NCI-H446 treated with DMSO at 0.1 percent for 48 hours (cell line): Measurements from ENCODE around the gene INPP5D.
"Not testable (repeated sequence)": the region's sequence is repeated elsewhere in the genome, so short reads cannot be mapped to it uniquely, and the experiment has no call there.

Experiments
- DNase-seq: peaks from one replicate; lab custom pipeline; 2025; lab: John Stamatoyannopoulos, UW

Gene INPP5D

DNA sequence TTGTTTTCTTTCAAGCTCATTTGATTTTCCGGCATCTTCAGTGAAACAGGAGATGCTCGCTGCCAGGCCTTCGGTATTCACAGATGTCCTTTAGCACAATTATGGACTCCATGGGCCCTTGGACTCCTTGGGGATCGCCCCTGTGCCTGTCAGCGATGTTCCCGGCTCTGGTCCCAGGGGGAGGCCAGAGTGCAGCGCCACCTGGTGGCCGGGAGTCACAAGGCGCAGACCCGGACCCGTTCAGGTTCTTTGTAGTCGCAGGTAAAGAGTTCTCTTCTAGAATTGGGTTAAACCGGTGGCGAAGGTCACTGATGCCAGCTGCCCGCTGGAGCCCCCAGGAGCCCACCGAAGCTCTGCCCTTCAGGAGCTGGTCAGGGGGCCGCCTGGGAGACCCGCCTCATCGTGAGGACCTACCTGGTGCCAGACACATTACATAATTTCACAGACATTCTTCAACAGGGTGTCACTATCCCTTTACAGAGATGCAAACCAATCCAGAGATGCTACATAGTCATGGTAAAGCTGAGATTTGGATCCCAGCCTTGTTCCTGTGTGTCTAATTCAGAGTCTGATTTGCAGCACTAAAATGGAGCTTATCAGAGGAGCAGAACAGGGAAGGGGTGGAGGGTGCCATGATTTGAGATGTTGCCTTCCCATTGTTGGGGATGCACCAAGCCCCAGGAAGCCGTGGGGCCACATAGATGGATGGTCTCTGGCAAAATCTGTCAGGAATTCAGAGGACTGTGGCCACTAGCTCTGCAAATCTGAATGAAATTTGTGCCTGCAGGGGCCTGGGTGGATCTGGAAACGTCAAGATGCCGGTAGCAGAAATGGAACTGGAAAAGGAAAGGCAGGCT is 6.0 kb upstream of the INPP5D start:
- no peak for DNase-seq

DNA sequence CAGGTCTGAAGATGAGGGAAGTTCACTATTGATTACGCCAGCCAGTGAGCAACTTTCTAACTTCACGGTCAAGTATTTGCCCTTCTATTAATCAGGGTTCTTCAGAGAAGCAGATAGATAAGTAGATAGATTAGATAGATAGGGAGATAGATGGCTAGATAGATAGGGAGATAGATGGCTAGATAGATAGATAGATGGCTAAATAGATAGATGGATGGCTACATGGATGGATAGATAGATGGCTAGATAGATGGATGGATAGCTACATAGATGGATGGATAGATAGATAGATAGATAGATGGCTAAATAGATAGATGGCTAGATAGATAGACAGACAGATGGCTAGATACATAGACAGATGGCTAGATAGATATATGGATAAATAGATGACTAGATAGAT is 4.8 kb upstream of the INPP5D start:
- DNase-seq = no peak

DNA sequence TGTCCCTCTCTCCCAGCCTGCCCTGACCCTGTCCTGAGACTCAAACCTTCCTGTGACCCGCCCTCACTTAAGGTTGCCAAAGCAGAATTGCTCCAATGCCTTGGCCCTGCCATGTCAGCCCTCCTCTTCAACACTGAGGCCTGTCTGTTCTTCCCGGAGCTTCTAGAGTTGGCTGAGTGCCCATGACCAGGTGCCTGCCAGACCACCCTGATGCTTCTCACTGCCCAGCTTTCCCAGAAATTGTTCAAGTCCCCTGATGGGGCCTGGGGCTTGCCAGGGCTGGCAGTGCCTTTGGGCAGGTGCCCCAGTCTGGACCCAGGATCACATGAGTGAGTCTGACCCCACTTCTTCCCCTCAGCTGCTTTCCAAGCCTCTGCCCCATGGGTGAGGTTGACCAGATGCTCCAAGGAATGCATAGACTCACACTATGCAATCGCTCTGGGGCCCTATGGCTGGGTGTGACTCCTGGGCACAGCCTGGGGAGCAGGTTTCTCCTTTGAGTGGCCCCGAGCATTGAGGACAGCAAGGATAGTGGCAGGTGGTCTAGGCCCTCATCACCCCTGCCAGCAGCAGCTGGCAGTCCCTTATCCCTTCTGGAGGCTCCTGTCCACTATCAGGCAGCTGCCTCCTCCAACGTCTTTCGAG is 3.1 kb upstream of the INPP5D start:
- DNase-seq = no peak

DNA sequence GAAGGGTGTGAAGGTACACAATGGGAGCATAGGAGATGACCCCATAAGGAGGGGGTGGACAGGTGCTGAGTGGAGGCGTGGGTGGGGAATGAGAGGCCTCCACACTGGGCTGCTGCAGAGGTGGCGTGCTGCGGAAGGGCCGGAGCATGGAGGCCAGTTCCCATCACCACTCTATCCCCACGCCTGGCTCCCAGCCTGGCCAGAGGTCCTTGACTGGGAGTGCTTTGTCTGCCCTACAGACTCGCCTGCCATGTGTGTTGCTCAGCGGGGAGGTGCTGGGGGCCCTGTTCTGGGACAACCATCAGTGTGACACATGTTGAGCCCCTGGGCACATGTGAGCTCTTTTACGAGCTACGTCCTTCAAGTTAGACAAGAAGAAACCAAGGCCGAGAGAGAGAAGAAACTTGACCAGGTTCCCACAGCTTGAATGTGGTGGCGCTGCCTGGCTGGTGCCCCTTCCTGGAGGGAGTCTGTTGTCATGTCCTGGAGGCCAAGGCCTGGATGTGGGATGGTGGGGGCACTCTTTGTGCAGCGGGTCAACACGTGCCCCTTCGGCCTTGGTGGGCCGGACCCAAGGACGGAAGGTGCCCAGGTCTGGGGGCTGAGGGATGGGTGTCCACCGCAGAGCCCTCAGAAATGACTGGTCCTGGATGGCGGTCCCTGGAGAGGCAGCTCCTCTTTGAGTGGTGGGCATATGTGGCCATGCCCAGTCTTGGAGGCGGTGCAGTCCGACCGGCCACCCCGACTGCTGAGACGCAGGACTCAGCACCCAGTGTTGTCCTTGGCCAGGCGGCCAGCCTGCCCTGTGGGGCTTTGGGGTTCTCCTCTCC is 1.2 kb upstream of the INPP5D start:
- no peak for DNase-seq

DNA sequence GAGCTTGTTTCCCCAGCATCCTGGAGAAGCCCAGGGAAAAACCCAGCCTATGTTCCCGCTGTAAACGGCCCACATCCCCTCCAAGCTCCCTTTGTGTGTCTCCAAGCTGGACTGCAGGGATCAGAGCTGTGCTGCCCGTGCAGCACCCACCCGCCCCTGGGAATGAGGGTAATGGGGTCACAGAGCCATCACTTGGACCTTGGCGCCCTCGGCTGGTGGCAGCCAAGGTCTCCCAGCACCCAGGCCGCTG is 670 bp upstream of the INPP5D start:
- no peak for DNase-seq

DNA sequence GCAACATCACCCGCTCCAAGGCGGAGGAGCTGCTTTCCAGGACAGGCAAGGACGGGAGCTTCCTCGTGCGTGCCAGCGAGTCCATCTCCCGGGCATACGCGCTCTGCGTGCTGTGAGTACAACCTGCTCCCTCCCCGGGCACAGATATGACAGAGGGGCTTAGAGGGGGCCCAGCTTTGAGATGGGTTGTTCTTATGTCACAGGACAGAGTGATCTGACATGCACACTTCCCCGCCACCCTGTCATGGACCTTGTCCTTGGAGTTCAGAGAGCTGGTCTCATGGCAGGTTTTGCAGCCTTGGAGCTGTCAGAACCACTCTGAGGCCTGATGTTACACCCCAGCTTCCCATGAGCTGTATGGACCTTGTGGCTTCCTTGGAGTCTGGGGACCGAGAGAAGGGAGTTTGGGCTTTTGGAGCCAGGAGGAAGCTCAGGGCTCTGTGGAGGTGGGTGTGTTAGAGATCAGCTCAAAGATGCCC is 398 bp downstream of the INPP5D start:
- no peak for DNase-seq

DNA sequence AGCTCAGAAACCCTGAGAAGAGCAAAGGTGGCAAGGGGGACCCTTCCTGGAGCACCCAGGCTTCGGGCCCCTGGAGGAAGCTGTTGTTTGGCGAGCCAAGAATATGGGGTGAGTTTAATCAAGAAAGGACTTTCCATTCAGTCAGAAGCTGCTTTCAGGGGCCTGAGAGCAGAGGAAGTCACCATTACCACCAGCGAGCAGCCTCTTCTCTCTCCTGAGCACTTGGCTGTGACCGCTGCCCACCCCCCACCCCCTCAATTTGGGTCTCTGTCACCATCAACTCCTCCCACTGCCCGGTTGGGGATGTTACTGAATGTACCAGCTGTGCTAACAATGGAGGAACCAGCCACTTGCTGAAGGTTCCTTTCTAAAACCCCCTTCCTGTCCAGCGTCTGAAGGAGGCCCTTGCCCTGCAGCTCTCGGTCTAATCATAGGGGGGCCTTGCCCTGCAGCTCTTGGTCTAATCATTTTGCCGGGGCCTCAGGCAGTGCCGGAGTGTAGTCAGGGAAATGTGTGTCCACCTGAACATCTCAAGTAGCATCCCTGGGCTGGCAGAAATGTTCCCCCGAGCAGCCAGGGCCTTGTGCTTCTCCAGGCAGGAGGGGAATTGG is 943 bp downstream of the INPP5D start:
- DNase-seq = no peak

DNA sequence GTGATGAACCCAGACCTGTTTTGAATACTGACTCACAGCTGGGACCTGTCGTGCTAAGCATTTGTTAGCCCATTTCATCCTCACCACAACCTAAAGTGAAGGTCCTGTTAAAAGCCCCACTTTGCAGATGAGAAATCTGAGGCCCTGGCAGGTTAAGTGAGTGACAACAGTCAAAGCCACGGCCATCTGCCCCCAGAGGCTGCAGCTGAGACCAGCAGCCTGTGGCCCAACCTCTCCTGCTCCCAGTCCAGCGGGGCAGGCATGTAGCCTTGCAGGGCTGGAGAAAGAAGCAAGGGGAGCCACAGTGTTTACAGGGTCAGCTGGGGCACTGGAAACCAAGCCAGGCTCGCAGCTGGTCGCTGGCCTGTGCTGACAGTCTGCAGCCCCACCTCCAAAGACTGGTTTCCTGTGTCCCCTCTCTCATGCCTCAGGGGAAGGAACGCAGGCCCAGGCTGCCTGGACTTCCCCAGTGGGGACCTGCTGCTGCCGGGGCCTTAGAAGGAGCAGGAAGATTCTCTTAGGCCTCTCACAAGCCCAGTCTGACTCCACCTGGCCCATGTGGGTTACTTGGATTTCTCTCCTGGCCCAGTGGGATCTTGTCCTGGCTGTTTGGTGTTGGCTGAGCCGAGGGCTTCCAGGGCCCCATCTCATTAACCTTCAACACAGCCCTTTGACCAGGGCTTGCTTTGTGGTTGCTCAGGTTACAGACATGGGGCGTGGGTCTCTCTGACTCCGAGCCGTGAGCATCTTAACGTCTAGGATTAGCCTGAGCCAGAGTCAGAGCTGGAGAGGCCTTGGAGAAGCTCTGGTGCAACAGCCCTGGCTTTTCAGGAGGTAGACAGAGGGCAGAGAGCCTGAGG is 1.7 kb downstream of the INPP5D start:
- DNase-seq = no peak

DNA sequence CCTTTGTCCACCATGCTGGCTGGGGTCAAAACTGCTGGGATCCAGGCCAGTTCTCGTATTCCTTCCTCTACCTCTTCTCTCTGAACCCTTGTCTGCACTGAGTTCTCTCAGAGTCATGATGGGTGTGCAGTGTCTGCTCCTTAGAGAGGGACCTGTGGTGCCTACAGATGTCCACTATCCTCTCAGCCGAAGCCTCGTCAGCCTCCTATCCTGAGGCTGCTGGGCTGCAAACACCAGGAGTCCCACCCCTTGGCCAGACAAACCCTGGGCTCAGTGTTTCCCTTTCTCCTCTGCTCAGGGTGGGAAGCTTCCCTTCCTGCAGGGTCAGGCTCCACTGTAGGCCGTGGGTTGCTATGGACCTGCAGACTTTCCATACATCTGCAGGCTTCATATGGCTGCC is 2.3 kb downstream of the INPP5D start:
- DNase-seq = no peak

DNA sequence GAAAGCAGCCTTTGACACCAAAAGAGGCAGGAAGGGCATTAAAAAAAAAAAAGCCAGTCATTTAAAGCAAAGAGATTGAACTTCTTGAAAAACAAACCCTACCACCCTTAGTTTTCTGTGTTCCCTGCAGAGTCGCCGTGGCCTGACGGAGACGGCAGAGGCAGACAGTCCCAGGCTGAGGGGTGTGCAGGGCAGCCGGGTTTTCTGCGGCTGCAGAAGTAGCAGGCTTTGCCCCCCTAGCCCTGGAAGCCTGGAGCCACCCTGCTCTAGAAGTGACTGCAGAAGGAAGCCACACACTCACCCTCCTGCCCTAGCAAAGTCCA is 2.8 kb downstream of the INPP5D start:
- DNase-seq = no peak

DNA sequence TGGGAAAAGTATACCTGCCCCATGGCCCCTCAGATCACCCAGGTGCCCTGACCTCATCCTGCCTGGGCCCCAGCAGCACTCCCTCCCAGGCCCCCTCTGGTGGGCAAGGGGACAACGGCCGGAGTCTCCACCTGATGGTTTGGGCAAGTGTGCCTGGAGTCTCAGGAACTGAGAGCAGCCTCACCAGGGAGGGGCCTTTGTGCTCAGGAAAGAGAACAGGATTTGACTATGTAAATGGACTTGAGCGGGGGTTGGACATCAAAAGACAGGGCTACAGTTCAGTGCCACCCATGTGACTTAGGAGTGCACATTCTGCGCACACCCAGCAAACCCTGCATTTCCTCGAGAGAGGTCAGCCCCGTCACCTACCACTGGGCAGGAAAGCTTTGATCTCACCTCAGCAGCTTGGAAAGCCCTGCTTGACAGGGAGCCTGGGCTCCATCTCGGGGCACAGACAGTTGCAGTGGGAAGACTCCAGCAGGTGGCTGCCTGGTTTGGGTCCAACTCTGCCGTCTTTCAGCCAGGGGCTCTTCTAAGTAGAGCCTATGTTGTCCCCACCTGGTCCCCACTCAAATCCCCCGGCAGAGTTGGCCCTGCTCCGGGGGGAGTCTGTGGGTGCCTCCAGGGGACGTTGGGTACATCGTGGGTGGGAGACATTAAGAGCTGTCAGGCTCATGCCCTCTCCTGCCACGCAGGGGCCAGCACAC is 3.3 kb downstream of the INPP5D start:
- DNase-seq = no peak

DNA sequence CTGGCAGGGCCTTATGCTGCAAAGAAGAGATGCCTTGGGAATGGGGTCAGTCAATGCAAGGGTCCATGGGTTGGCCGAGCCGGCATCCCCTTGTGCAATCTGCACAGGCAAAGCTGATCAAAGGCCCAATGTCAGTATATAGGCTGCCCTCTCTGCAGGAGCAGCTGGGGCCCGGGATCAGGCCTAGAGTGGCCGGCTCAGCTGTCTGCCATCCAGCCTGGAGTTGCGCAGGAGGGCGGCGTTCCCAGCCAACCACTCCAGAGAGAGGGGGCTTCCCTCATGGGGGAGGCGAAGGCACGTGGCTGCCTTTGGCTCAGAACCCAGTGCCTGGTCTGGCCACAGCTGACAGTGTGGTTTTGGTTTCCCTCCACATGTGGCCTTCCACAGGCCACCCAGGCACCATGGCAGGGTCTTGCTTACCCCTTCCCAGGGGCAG is 3.9 kb downstream of the INPP5D start:
- no peak for DNase-seq

DNA sequence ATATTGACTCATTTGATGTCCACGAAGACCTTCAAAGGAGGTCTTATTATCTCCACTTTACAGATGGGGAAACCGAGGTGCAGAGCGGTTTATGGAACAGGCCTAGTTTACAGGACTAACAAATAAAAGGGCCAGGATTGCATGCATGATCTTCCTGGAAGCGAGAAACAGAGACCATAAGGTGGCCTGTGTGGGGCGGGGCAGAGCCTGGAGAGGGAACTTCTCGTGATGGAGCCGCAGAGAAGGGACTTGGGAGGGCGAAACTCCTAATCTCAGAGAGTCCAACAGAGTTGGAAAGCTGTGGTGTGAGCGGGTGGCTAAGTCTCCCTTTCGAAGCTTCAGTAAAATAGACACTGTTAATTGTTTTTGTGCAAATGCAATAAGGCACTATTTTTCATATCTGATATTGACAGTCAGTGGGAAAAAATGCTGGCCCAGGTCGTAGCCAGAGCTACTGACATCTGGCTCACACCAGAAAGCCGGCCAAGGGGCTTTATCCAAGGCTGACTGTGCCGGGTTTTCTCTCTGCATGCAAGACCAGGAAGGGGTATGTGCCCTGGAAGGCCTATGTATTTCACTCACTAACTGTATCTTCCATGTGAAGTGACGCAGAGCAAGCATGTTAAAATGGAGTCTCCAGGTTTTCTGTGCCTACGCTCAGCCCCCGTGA is 4.5 kb downstream of the INPP5D start:
- DNase-seq = peak; percentile 39

DNA sequence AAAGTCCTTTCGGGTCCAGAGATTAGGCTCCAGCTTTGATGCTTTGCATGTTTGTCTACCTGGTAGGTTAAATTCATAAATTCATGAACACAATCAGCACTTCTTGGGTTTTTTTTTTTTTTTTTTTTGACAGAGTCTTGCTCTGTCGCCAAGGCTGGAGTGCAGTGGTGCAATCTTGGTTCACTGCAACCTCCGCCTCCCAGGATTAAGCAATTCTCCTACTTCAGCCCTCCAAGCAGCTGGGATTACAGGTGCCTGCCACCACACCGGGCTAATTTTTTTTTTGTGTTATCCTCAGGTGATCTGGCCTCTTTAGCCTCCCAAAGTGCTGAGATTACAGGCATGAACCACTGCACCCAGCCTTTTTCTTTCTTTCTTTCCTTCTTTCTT is 5.1 kb downstream of the INPP5D start:
- not testable (repeated sequence) for DNase-seq

DNA sequence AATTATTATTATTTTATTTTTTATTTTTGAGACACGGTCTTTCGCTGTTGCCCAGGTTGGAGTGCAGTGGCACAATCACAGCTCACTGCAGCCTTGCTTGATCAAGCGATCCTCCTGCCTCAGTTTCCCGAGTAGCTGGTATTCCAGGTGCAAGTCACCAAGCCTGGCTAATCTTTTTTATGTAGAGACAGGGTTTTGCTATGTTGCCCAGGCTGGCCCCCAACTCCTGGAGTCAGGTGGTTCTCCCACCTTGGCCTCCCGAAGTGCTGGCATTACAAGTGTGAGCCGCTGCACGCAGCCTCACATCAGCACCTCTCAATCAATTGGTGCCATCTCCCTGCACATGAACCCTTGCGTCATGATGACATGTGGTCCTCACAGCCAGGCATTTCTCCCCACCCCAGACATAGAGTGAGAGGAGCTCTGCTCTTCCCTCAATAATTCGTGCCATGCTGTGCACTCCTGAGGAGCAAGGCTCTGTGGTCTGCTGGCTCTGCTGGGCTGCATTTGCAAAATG is 5.9 kb downstream of the INPP5D start:
- DNase-seq = no peak

DNA sequence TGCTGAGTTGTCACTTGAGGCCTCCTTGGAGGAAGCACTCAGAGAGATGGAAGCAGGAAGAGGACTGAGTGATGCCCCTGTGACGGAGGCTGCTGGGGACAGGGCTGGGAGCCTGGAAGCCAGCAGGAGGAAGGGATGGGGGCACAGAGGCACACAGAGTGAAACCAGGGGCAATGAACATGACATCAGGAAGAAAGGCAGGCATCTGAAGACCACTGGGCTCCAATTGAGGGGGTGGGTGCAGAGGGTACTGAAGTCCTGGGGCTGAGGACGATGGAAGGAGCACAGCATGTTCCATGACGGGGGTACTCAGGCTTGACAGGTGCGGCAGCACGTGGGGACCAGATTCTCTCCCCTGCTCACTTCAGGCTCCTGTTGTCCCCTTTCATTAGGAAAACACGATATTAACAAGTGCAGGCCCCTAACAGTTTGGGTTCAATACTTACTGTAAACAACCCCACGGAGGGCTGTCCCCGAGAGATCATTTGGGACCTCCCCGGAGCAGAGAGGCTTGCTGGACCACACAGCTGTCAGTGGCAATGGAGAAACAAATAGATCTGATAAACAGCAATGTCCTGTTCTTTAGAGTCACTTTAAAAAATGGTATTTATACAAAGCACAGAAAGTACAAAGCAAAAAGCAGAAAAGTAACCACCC is 8.7 kb downstream of the INPP5D start:
- no peak for DNase-seq

DNA sequence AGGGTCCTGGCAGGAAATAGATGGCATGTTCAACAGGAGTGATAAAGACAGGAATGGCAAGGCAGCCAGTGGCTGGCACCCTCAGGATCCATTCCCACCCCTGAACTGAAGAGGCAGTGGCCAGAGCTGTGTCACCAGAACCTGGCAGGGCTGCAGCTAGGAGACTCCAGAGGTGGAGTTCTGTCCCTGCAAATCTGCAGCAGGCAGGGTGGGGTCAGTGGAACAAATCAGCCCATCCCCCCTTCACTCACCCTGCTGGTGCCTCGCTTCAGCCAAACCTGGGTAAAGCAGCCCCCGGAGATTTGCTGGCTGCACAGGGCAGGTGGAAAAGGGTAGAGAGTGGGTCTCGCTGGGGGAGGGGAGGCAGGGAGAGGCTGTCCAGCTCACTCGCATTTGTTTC is 12.7 kb downstream of the INPP5D start:
- no peak for DNase-seq

DNA sequence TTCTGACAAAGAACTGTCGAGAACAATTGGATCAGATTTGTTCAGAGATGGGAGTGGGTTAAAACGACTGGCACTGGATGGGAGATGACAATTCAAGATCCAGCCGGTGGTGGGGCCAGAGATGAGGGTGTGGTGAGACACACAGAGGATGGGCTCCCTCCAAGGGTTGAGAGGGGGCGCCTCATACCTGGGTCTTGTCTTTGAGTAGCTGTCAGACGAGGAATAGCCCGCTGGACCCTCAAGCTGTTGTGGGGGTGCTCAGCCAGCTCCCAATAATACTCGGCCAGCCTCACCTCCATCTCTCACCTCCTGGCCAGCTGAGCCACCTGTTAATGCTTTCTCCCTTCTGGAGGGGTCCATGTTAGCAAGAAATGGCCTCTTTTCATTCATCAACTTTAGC is 14.0 kb downstream of the INPP5D start:
- DNase-seq = no peak

DNA sequence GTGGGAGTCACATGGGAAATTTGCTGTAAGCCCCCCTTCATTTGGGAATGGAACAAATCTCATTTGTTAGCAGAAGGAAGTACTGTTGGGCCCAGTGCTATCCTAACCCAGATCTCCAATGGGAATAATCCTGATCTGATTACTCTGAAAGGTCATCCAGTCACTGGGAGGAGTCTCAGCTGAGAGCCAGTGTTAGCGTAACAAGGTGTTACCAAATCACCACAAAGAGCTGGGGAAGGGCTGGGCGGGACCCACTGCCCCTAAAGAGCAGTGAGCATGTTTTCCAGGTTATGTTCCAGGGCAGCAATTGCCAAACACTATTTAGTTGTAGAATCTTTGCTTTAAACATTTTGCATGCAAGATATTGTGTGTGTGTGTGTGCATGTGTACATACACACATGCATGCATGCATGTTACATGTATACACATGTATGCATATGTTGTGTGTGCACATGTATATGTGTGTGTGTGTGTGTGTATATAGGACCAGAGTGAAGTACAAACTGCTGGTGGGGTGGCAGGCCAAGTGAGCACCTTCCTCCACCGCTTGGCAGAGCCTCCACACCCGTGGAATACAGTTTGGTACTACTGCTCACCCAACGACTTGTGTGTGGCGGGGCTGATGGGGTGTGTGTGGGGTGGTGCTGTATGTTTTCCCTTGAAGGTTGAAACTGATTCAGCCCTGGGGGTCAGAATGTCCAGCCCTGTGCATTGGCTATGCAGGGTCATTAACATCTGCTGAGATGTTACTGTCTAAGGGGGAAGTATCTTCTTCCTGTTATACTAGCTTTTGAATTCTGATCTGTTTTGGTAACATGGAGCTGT is 15.2 kb downstream of the INPP5D start:
- DNase-seq = no peak
